ENCODE measurements around the gene SLC7A8. TPM values are rescaled to one million over a fixed set of nuclear protein-coding genes. Genes with fewer than 3 reads are reported as not detected.

SLC7A8 gene
- total and polyA plus RNA-seq, 4 donors, result 2.6 to 9.8 (median 5.4) TPM

GRCh38 chr14:23164949-23165348, 18.5 kb downstream of the SLC7A8 start:
- TF ChIP-seq ATF3 (IDR thresholded peaks at IDR 0.05), result no peak
- TF ChIP-seq RAD21 (IDR thresholded peaks at IDR 0.05), result no peak
- no peak for TF ChIP-seq CTCF (IDR thresholded peaks at IDR 0.05; ENCODE audit: low read depth, low read length, missing input control)
- no peak for TF ChIP-seq FOXA2 (IDR thresholded peaks at IDR 0.05)
- no peak for TF ChIP-seq MAX (IDR thresholded peaks at IDR 0.05)
- no peak for TF ChIP-seq HNF4A (conservative IDR thresholded peaks at IDR 0.05)
- Histone ChIP-seq H3K36me3 (ENCODE audit: control insufficient read depth in 4 of 4, insufficient read depth in 3 of 4, low read depth in 1 of 4, low read length in 3 of 4) (no peaks in the 10 kb centered on the region), H3K9ac (ENCODE audit: low read depth in 1 of 2, low read length in 2 of 2) (no peak overlapping the region), H3K9me3 (ENCODE audit: control insufficient read depth in 4 of 4, low read length in 3 of 4) (no peaks in the 10 kb centered on the region), H3K27me3 (ENCODE audit: control insufficient read depth in 4 of 4, insufficient read depth in 4 of 4, low read length in 3 of 4) (peaks cover 0 to 5% (median 0%) of the 10 kb centered on the region in 4 donors), H3K27ac (ENCODE audit: low read depth in 1 of 2, low read length in 2 of 2) (no peak overlapping the region), H3K4me1 (ENCODE audit: control insufficient read depth in 4 of 4, insufficient read depth in 4 of 4, low read length in 3 of 4) (peaks cover 0 to 4% (median 0%) of the 10 kb centered on the region in 4 donors), H3K4me3 (ENCODE audit: low read depth in 1 of 3, low read length in 3 of 3) (no peak overlapping the region)
- no peak for DNase-seq (ENCODE audit: low spot score)
- 95% methylated on average over 5 of the region's 5 CpGs for WGBS

- DNase-seq (ENCODE audit: low spot score), result no peak
- Histone ChIP-seq H3K4me3 (ENCODE audit: low read depth in 1 of 3, low read length in 3 of 3) (no peak overlapping the region), H3K9ac (ENCODE audit: low read depth in 1 of 2, low read length in 2 of 2) (no peak overlapping the region), H3K9me3 (ENCODE audit: control insufficient read depth in 4 of 4, low read length in 3 of 4) (no peaks in the 10 kb centered on the region), H3K27me3 (ENCODE audit: control insufficient read depth in 4 of 4, insufficient read depth in 4 of 4, low read length in 3 of 4) (peaks cover 0 to 5% (median 0%) of the 10 kb centered on the region in 4 donors), H3K4me1 (ENCODE audit: control insufficient read depth in 4 of 4, insufficient read depth in 4 of 4, low read length in 3 of 4) (peaks cover 0 to 4% (median 0%) of the 10 kb centered on the region in 4 donors), H3K36me3 (ENCODE audit: control insufficient read depth in 4 of 4, insufficient read depth in 3 of 4, low read depth in 1 of 4, low read length in 3 of 4) (no peaks in the 10 kb centered on the region), H3K27ac (ENCODE audit: low read depth in 1 of 2, low read length in 2 of 2) (no peak overlapping the region)
- WGBS, result 79% methylated on average over 2 of the region's 2 CpGs
- TF ChIP-seq NR2F2 (IDR thresholded peaks at IDR 0.05) (no peak), RAD21 (IDR thresholded peaks at IDR 0.05) (no peak), ATF3 (IDR thresholded peaks at IDR 0.05) (no peak), GABPA (IDR thresholded peaks at IDR 0.05 in 1 of 2, conservative IDR thresholded peaks at IDR 0.05 in 1 of 2) (no peak), RXRA (IDR thresholded peaks at IDR 0.05) (no peak), FOXA1 (IDR thresholded peaks at IDR 0.05) (no peak), ZBTB33 (IDR thresholded peaks at IDR 0.05) (no peak), CTCF (IDR thresholded peaks at IDR 0.05; ENCODE audit: low read depth, low read length, missing input control) (no peak), FOXA2 (IDR thresholded peaks at IDR 0.05) (no peak), MAX (IDR thresholded peaks at IDR 0.05) (no peak), JUND (IDR thresholded peaks at IDR 0.05) (no peak), EGR1 (IDR thresholded peaks at IDR 0.05; ENCODE audit: low read depth in 2 of 2) (no peak), YY1 (IDR thresholded peaks at IDR 0.05) (no peak), REST (IDR thresholded peaks at IDR 0.05) (no peak)
These were observed 19.2 kb downstream of the SLC7A8 start for GRCh38 chr14:23164250-23164649.

All from liver (tissue), 9 donors.